Measurements from ENCODE around the gene ARHGDIA. TPM values are rescaled to one million over a fixed set of nuclear protein-coding genes. Genes with fewer than 3 reads are reported as not detected.

ARHGDIA gene
- total RNA-seq (2021; fragmentation: NEBNext Ultra II Directional; extraction: Animal tissue kit (Norgen Biotek cat#: 25700)) = 217 and 246 TPM in 2 replicates
- 62.4 and 155 TPM in 2 replicates for polyA plus RNA-seq (2011; rRNA removed)
- 39.2 TPM for polyA plus RNA-seq (2011; cell fraction: cytosol; rRNA removed)
- 107 TPM for polyA plus RNA-seq (2011; cell fraction: nucleus; rRNA removed)
- 161 to 279 TPM (median 213 TPM) in 4 replicates for polyA plus RNA-seq (2012, experiment 1 of 2)
- polyA plus RNA-seq (2012, experiment 2 of 2) = 154 TPM
- 184 TPM for polyA plus RNA-seq (2013, experiment 1 of 2)
- 192 TPM for polyA plus RNA-seq (2013, experiment 2 of 2)
- 14.2 and 21.5 TPM in 2 replicates for polyA minus RNA-seq (2011; rRNA and poly(A)+ RNA removed)
- polyA minus RNA-seq (2011; cell fraction: cytosol; rRNA and poly(A)+ RNA removed) = 58.5 TPM
- 44.3 TPM for polyA minus RNA-seq (2011; cell fraction: nucleus; rRNA and poly(A)+ RNA removed)
- long read RNA-seq, experiment 1, transcript ARHGDIA-214 (2 exons, 351 nt) = minor isoform, 11 of 227 reads
- long read RNA-seq, experiment 1, transcript ARHGDIA-201 (6 exons, 1,906 nt) = major isoform, 41 of 227 reads
- long read RNA-seq, experiment 1, transcript ARHGDIA-207 (5 exons, 1,201 nt) = minor isoform, 37 of 227 reads
- long read RNA-seq, experiment 1, partial matches to known transcripts = 34 of 227 reads
- long read RNA-seq, experiment 1, other reads (novel, unspliced or antisense) = 101 of 227 reads
- long read RNA-seq, experiment 2, transcript ARHGDIA-201 (6 exons, 1,906 nt) = major isoform, 42 of 47 reads
- long read RNA-seq, experiment 2, partial matches to known transcripts = 0 of 47 reads
- long read RNA-seq, experiment 2, other reads (novel, unspliced or antisense) = 0 of 47 reads

- peak within 1 kb of the TSS; percentile 82; the same call in 1 of the 2 replicates for H3K27ac ChIP-seq (ENCODE audit: low read depth, low read length)
- H4K20me1 ChIP-seq (replicated peaks in 1 of 2; ENCODE audit: control insufficient read depth in 1 of 2, insufficient read depth in 2 of 2, low read length in 2 of 2) = peaks cover 5 to 22% of the 10 kb centered on the region in 2 experiments
- peak within 1 kb of the TSS; percentile 98 for H4K91ac ChIP-seq (replicated peaks; ENCODE audit: insufficient read length, low read length)
- WGBS, 2 experiments (ENCODE audit: extremely low coverage in 1 of 2, insufficient coverage in 1 of 2, insufficient read length in 1 of 2, insufficient replicate concordance in 2 of 2, low coverage in 1 of 2, low lambda C conversion rate in 2 of 2, missing lambda C conversion rate in 1 of 2) = 10% methylated on average over 6 of the region's 64 CpGs; no CpG with 5 or more reads in 1 of the 2 experiments
- CTCF ChIA-PET (ENCODE audit: partially characterized antibody) = interaction anchor here (1.1 to 2.9 kb wide), 7 partner anchors 14 to 169 kb away, joined by 3 to 24 read pairs (median 3); partner anchors contain the start of gene SIRT7
- H2BK20ac ChIP-seq (ENCODE audit: low read length) = no peak within 1 kb of the TSS
- peaks cover 0 to 31% (median 21%) of the 10 kb centered on the region in 4 experiments; a peak in 6 of 7 replicates for H3K4me1 ChIP-seq (replicated peaks in 1 of 4; ENCODE audit: control insufficient read depth in 3 of 4, insufficient read depth in 4 of 4, low read length in 3 of 4)
- H3K36me3 ChIP-seq (ENCODE audit: control insufficient read depth in 2 of 4, insufficient read depth in 4 of 4, low read length in 3 of 4) = peaks cover 0 to 6% (median 3%) of the 10 kb centered on the region in 4 experiments; a peak in 2 of 8 replicates
- H3K14ac ChIP-seq (ENCODE audit: insufficient read length) = no peak within 1 kb of the TSS
- H3K27me3 ChIP-seq (replicated peaks in 1 of 4; ENCODE audit: control insufficient read depth in 3 of 4, extremely low read depth in 1 of 4, insufficient read depth in 3 of 4, low read length in 3 of 4) = no peaks in the 10 kb centered on the region
- peak within 1 kb of the TSS; percentile 92 for H3K4ac ChIP-seq (replicated peaks; ENCODE audit: insufficient read length, low read depth, low read length)
- peak within 1 kb of the TSS; percentile 82; the same call in 1 of the 2 replicates for H2BK5ac ChIP-seq (ENCODE audit: low read depth, low read length)
- H2AFZ ChIP-seq (ENCODE audit: low read length) = no peak within 1 kb of the TSS
- peak within 1 kb of the TSS; percentile 75 to 76 for H3K4me2 ChIP-seq (ENCODE audit: insufficient read depth in 1 of 2, low read depth in 2 of 2, low read length in 2 of 2)
- H3K23me2 ChIP-seq (ENCODE audit: low read depth, low read length) = peaks cover 12% of the 10 kb centered on the region; the same call in 1 of the 2 replicates
- peak within 1 kb of the TSS; percentile 63 to 88 (median 76) for H3K4me3 ChIP-seq (ENCODE audit: extremely low read depth in 1 of 4, insufficient read depth in 2 of 4, low read depth in 3 of 4, low read length in 4 of 4)
- DNase-seq (ENCODE audit: low read depth in 1 of 2, low spot score in 2 of 2) (no peak), FAIRE-seq (no peak)
- no peak within 1 kb of the TSS for H3K23ac ChIP-seq (ENCODE audit: insufficient read length)
- POLR2A ChIA-PET (ENCODE audit: partially characterized antibody) = interaction anchor here (0.7 to 6.6 kb wide), 8 partner anchors 11 to 428 kb away, joined by 3 to 41 read pairs (median 13); partner anchors contain the start of genes MCRIP1, MRPL12 and P4HB
- no peak within 1 kb of the TSS for H2BK120ac ChIP-seq (replicated peaks; ENCODE audit: low read depth, low read length)
- H3K9ac ChIP-seq (replicated peaks in 1 of 4; ENCODE audit: extremely low read depth in 1 of 4, low read depth in 3 of 4, low read length in 3 of 4) = peak within 1 kb of the TSS; percentile 28 to 86 (median 82)
- H2BK15ac ChIP-seq (ENCODE audit: low read length) = no peak within 1 kb of the TSS
- H3K79me1 ChIP-seq (ENCODE audit: low read depth, low read length) = peaks cover 2% of the 10 kb centered on the region; the same call in 1 of the 2 replicates
- H3K18ac ChIP-seq (ENCODE audit: extremely low read depth, low read length) = peak within 1 kb of the TSS; percentile 88
- H2AK5ac ChIP-seq (ENCODE audit: low read depth, low read length) = 0 out of 2 replicates have a peak within 1 kb of the TSS, but pooled peaks have one; percentile 43
- H3K79me2 ChIP-seq (ENCODE audit: control insufficient read depth in 1 of 2, insufficient read depth in 2 of 2, low read length in 2 of 2) = peaks cover 3 to 4% of the 10 kb centered on the region in 2 experiments; a peak in 2 of 4 replicates
- H2BK12ac ChIP-seq (ENCODE audit: low read depth, low read length) = 0 out of 2 replicates have a peak within 1 kb of the TSS, but pooled peaks have one; percentile 31
- peak within 1 kb of the TSS; percentile 77 for H3K56ac ChIP-seq (replicated peaks; ENCODE audit: insufficient read length, low read depth, low read length)
- peak within 1 kb of the TSS; percentile 63 for H4K5ac ChIP-seq (ENCODE audit: insufficient read length, low read depth, low read length)
- TF ChIP-seq RBBP5 (IDR thresholded peaks at IDR 0.05; ENCODE audit: borderline replicate concordance, low read depth, low read length) (no peak), EGR1 (IDR thresholded peaks at IDR 0.05; ENCODE audit: borderline replicate concordance, low read depth, low read length) (0 out of 2 replicates have a peak, but pooled peaks have one; percentile 4), POLR2A (IDR thresholded peaks at IDR 0.05; ENCODE audit: control extremely low read depth in 1 of 2, low read depth in 2 of 2, low read length in 2 of 2) (peak in 1 of 2 experiments; percentile 45; a peak in 1 of 3 replicates)
- H3K9me3 ChIP-seq (ENCODE audit: insufficient read depth in 2 of 2, low read depth in 1 of 2, low read length in 1 of 2) = no peaks in the 10 kb centered on the region
- peak within 1 kb of the TSS; percentile 96 for H4K8ac ChIP-seq (ENCODE audit: extremely low read depth, insufficient read depth, low read length)
Measured at GRCh38 chr17:81870981-81871386, at the start of gene ARHGDIA. Gene ARHGDIA, minus strand, starts transcription at chr17:81871337. Its CDS starts 1,407 bp downstream, at chr17:81869930.
